ENCODE results near the gene ITGB4. TPM values are rescaled to one million over a fixed set of nuclear protein-coding genes. Genes with fewer than 3 reads are reported as not detected.
A peak's percentile ranks its signal among the peaks of the same experiment; 100 is the strongest.

ITGB4 gene
- total RNA-seq, 1 experiment from 2014 or later = 5.3 TPM

- Mint-ChIP-seq H3K4me1 (peaks cover 32 to 36% of the 10 kb centered on the region in 2 experiments), H3K27me3 (ENCODE audit: low read depth) (peaks cover 2% of the 10 kb centered on the region; the same call in 1 of the 2 replicates), H3K27ac (peak overlapping the region; percentile 87 to 99 (median 90)), H3K36me3 (ENCODE audit: insufficient read depth in 1 of 3, low read depth in 3 of 3) (peaks cover 4 to 10% (median 6%) of the 10 kb centered on the region in 3 experiments), H3K4me3 (peak overlapping the region; percentile 90 to 95), H3K9me3 (peaks cover 2 to 3% of the 10 kb centered on the region in 2 experiments; a peak in 3 of 5 replicates)
- H2BK120ac ChIP-seq (ENCODE audit: low read depth, low read length, poor library complexity, severe bottlenecking) = no peak overlapping the region
- H3K18ac ChIP-seq (ENCODE audit: insufficient read length, low read depth, low read length) = peak overlapping the region; percentile 38
- H3K4me1 ChIP-seq (ENCODE audit: insufficient read depth, low read length) = peaks cover 2% of the 10 kb centered on the region; the same call in 1 of the 2 replicates
- H4K8ac ChIP-seq (replicated peaks; ENCODE audit: insufficient read length, low read depth, low read length) = no peak overlapping the region
- H3K14ac ChIP-seq (ENCODE audit: insufficient read depth, low read length) = no peak overlapping the region; the same call in 1 of the 2 replicates
- no peaks in the 10 kb centered on the region for H3K27me3 ChIP-seq (ENCODE audit: insufficient read depth, low read length)
- H3K9ac ChIP-seq (ENCODE audit: extremely low read depth, insufficient read length, low read length) = peak overlapping the region; percentile 14
- no peak overlapping the region for H2BK20ac ChIP-seq (ENCODE audit: low read depth, low read length, poor library complexity, severe bottlenecking)
- peak overlapping the region; percentile 10 for H4K5ac ChIP-seq (ENCODE audit: insufficient read length, low read depth, low read length)
- H2BK12ac ChIP-seq (ENCODE audit: insufficient read length, low read depth, low read length) = no peak overlapping the region
- no peaks in the 10 kb centered on the region for H3K9me3 ChIP-seq (ENCODE audit: control insufficient read depth, low read depth, low read length)
- no peak overlapping the region for H3K27ac ChIP-seq (ENCODE audit: insufficient read length, low read depth, low read length)
- H3K79me2 ChIP-seq (ENCODE audit: insufficient read depth, low read length) = peaks cover 20% of the 10 kb centered on the region; the same call in 1 of the 2 replicates
- no peak overlapping the region for H3K4ac ChIP-seq (ENCODE audit: low read depth, low read length)
- H2BK5ac ChIP-seq (ENCODE audit: insufficient read length, low read length) = no peak overlapping the region
- H2AK5ac ChIP-seq (ENCODE audit: insufficient read length, low read length) = no peak overlapping the region
- no peak for DNase-seq
- no peak overlapping the region for H3T11ph ChIP-seq (ENCODE audit: low read length)
- no CpG with 5 or more reads among the region's 20 CpGs for WGBS (ENCODE audit: extremely low coverage, insufficient read length, low lambda C conversion rate)
- H3K23ac ChIP-seq (ENCODE audit: insufficient read length, low read depth, low read length) = no peak overlapping the region
- H3K79me1 ChIP-seq (ENCODE audit: insufficient read depth, low read depth, low read length, poor library complexity, severe bottlenecking) = no peaks in the 10 kb centered on the region
- H2BK15ac ChIP-seq (ENCODE audit: low read depth, low read length) = 0 out of 2 replicates have a peak overlapping the region, but pooled peaks have one; percentile 72
- no peak overlapping the region for H2AFZ ChIP-seq (ENCODE audit: low read length)
- TF ChIP-seq CTCF (conservative IDR thresholded peaks at IDR 0.05) = no peak
- no peaks in the 10 kb centered on the region for H4K20me1 ChIP-seq (ENCODE audit: control insufficient read depth, insufficient read depth, insufficient read length)
- H4K91ac ChIP-seq (ENCODE audit: insufficient read length, low read depth, low read length) = no peak overlapping the region
- H3K23me2 ChIP-seq (ENCODE audit: insufficient read length, low read depth, low read length, poor library complexity, severe bottlenecking) = peaks cover 13% of the 10 kb centered on the region
- H3K56ac ChIP-seq (ENCODE audit: insufficient read length, low read depth, low read length) = no peak overlapping the region
- H3K4me2 ChIP-seq (ENCODE audit: insufficient read depth, insufficient read length, low read length) = peak overlapping the region; percentile 54
Observed at GRCh38 chr17:75783803-75784472, 62.7 kb downstream of the ITGB4 start.
